GM23248 (cell line): ENCODE results near the gene ADIRF.

Source experiments
- EZH2 ChIP-seq: fragments of 200-600 bp; sonication (generic); IDR thresholded peaks from 2 replicates; pipeline ENCODE4 v1.6.1; 2018; ENCODE audit warnings: antibody characterized with exemption, mild to moderate bottlenecking; ENCODE audit not compliant: insufficient read depth, poor library complexity, severe bottlenecking
- EZH2phosphoT487 ChIP-seq: fragments of 200-600 bp; sonication (generic); IDR thresholded peaks from 2 replicates; pipeline ENCODE4 v1.6.1; 2018; ENCODE audit warnings: antibody characterized with exemption, moderate library complexity, mild to moderate bottlenecking, low read depth; ENCODE audit not compliant: insufficient read depth

GRCh38 chr10:86974484-86974883, 6.2 kb downstream of the ADIRF start:
- no peak for TF ChIP-seq EZH2phosphoT487
- TF ChIP-seq EZH2 = no peak
